ENCODE results near the gene TRIM7. TPM values are rescaled to one million over a fixed set of nuclear protein-coding genes. Genes with fewer than 3 reads are reported as not detected.

The TRIM7 gene
- total RNA-seq, 2 donors from 2014 or later, result 5.8 to 14.2 TPM

DNA sequence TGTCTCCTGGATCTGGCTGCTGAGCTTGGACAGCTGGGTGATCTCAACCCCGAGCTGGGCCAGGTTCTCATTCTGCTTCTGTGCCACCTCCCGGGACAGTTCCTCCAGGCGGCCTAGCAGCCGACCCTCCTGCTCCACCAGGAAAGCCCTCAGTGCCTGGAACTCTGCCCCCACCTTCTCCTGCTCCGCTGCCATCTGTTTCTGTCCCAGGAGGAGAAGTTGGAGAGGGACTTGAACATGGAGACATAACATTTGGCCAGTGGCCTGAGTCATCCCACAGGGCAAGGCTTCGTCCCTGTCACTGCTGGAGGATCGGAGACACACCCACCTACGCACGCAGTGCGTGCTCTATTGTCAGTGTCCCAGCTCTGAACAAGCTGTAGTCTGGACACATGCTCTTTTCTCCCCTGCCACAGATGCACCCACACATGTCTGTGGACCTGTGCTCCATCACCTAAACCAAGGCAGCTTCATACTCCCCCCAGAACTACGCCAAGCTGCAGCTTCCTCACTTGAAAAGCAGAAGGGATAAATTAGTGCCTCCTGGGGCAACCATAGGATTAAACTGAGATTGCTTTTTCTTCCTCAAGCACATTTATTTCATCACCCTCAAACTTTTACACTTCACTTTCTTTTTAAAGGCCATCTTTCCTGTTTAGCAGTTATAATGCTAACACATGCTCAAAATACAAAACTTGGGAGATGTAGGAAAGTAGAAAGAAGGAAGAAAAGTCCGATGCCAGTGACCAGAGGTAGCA is 4.9 kb downstream of the TRIM7 start:
- DNase-seq, result no peak
- intact Hi-C loops (cut with DNase I, micrococcal nuclease), result no loop called here
- no peak for ATAC-seq

DNA sequence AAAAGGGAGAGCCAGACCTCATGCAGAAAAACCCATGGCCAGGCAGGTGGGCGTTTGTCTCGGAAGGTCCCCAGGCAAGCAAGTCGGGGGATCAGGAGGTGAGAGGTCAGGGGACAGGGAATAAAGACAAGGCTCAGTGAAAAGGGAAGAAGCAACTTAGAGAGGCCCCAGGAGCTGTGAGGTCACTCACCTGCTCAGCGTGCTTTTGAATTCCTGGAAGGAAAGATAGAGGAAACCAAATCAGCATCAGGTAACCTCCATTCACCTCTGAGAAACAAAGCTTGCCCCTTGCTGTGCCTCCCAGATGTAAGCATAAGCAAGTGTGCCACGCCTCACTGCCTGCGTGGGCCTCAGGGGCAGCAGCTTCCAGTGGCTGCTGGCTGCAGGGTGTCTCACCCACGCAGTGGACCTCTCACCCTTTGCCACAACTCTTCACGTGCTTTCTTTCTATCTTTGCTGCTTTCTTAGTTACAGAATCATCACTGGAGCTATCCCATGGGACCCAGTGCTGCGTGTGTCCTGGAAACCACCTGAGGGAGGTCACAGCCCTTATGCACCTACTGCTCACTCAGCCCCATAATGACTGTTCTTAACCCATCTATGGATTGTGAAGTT is 6.0 kb downstream of the TRIM7 start:
- intact Hi-C loops (cut with DNase I, micrococcal nuclease), result no loop called here
- ATAC-seq, result no peak
- DNase-seq, result no peak

GRCh38 chr5:181198106-181198685 is 6.8 kb downstream of the TRIM7 start:
- DNase-seq (no peak), ATAC-seq (no peak)
- intact Hi-C loops (cut with DNase I, micrococcal nuclease), result no loop called here

- intact Hi-C loops (cut with DNase I, micrococcal nuclease), result no loop called here
- ATAC-seq (no peak), DNase-seq (no peak)
Observed at GRCh38 chr5:181197326-181197951, 7.6 kb downstream of the TRIM7 start.

GRCh38 chr5:181195249-181195761 is 9.7 kb downstream of the TRIM7 start:
- no peak for ATAC-seq
- no peak for DNase-seq
- intact Hi-C loops (cut with DNase I, micrococcal nuclease), result no loop called here

GRCh38 chr5:181194489-181195248 is 10.3 kb downstream of the TRIM7 start:
- DNase-seq (no peak), ATAC-seq (no peak)
- intact Hi-C loops (cut with DNase I, micrococcal nuclease), result no loop called here

GRCh38 chr5:181193656-181194055 is 11.3 kb downstream of the TRIM7 start:
- intact Hi-C loops (cut with DNase I, micrococcal nuclease), result no loop called here
- no peak for DNase-seq
- ATAC-seq, result no peak

DNA sequence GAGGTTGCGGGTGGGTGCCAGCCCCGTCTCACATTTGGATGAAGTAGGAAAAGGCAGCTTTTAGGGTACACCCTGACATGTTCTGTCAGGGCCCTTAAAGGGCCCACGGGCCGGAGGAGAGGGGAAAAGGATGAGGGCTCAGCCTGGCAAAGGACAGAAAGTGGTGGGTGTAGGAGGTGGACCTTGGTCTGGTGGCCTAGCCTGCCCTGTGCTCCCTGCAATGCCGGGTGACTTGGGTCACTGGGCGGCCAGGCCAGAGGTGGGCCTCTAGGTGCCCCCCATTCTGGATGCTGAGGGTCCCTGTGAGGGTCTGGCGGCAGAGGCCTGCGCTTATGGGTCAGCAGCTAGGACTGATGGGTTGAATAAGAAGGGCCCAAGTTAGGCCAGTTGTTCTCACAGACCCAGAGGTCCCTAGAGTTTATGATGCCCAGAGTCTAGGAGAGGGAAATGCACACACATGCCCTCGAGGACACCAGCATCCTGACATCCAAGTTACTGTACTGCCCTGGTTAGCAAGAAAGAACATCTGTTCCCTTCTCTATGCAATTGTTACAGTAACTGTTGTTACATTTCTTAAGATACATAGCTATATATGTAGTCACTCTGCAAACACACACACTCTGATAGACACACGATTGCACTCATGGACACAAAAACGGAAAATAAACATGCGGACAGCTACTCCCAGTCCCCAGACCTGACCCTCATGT is 12.5 kb downstream of the TRIM7 start:
- DNase-seq (no peak), ATAC-seq (no peak)
- intact Hi-C loops (cut with DNase I, micrococcal nuclease), result no loop called here

- ATAC-seq, result peak; percentile 81
- DNase-seq, result peak; percentile 93 to 94
- intact Hi-C loops (cut with DNase I, micrococcal nuclease), result no loop called here
Observed at GRCh38 chr5:181191526-181192336, 13.3 kb downstream of the TRIM7 start.

DNA sequence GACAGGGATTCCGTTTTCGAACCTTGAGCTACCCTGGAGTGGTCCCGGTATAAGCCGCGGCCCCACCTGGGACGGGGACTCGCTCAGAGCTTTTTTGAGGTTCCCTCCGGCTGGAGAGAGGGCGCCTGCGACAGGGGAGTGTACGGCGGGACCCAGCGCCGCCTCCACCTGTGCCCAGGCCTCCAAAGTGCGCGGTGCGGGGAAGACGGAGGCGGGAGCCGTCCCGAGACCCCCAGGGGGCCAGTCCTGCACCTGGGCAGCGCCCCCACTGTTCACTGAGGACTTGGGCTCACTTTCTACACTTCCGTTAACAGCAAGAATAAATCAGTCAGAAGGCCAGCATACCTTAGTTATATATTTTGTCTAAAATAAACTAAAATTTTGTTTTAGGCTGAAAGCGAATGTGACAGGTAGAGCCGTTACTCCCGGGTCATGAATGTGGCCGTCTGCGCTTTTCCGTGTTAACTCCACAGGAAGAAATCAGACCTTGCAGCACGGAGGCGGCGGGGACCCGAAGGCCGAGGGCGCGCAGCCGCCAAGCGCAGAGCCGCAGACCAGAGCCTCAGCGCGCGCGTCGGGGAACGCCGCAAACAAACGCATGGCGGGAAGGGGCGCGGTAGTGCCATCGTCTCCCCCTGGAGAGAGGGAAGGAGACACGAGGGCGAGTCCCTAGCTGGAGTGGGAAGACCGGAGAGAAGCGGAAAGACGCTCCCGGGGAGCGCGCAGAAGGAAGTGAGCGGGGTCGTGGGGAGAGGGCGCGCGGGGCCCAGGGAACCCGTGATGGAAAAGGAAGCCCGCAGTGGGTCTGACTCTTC is 14.1 kb downstream of the TRIM7 start:
- ATAC-seq (peak; percentile 28), DNase-seq (peak; percentile 52 to 65)
- intact Hi-C loops (cut with DNase I, micrococcal nuclease), result no loop called here

GRCh38 chr5:181189962-181190710 is 14.9 kb downstream of the TRIM7 start:
- intact Hi-C loops (cut with DNase I, micrococcal nuclease), result loop anchor here in 1 of 2 donors (10.0 kb wide), 1 partner anchor 55 kb away; the partner anchor contains the start of gene RACK1
- peak in 1 of 2 donors; percentile 59 for DNase-seq
- no peak for ATAC-seq

DNA sequence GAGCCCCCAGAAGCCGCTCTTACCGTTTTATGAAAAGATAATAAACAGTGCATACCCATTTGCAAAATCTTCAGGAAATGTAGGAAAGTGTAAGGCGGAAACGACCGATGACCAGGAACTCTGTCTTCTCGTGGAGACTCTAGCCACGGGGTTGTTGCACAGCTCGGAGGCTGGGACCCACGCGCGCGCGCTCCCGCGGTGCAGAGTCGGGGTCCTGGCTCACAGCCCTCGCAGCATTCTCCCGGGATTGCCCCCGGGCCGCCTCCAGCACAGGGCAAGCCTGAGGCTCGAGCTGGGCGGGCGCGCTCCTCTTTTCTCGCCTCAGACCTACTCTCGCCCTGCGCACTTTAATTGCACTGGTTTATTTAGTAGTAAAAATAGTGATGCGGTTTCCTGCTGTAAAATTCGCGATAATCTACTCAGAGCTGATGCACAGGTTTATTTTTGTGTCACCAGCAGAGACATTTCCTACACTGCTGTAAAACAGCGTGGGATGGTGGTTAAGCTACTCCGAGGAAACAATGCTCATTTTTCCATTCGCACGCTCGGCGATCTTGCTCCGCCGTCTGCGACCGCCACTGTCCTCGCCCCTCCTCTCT is 15.5 kb downstream of the TRIM7 start:
- ATAC-seq (peak; percentile 12), DNase-seq (peak in 1 of 2 donors; percentile 59)
- intact Hi-C loops (cut with DNase I, micrococcal nuclease), result loop anchor here in 1 of 2 donors (10.0 kb wide), 1 partner anchor 55 kb away; the partner anchor contains the start of gene RACK1

- DNase-seq, result peak; percentile 64 to 71
- peak; percentile 9 for ATAC-seq
- intact Hi-C loops (cut with DNase I, micrococcal nuclease), result loop anchor here in 1 of 2 donors (10.0 kb wide), 1 partner anchor 56 kb away; the partner anchor contains the start of gene RACK1
Observed at GRCh38 chr5:181188700-181189362, 16.2 kb downstream of the TRIM7 start.

DNA sequence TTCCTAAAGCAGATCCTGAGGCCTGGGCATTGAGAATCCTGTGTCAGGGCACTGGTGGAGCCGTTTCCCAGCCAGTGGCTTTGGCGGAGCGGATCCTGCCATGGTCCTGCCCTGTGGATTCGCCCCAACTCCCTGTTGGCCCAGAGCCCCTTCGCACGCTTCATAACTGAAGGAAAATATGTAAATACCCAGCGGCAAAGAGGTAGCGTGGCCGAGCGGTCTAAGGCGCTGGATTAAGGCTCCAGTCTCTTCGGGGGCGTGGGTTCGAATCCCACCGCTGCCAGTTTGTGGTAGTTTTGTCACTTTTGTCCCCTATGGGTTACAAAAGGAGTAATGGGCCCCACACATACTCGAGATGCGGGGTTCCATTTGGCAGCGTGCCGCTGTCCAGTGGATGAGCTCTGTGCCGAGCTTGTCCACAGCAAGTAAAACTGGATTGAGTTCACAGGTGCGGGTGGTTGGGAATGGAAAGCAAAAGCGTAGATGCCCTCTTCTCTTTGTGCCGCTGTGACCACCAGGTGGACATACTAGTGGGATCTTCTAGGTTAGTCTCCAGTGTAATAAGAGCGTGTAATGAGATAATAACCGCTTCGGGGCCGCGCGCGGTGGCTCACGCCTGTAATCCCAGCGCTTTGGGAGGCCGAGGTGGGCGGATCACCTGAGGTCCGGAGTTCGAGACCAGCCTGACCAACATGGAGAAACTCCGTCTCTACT is 17.3 kb downstream of the TRIM7 start:
- intact Hi-C loops (cut with DNase I, micrococcal nuclease), result loop anchor here in 1 of 2 donors (10.0 kb wide), 1 partner anchor 57 kb away; the partner anchor contains the start of gene RACK1
- peak; percentile 66 to 69 for DNase-seq
- no peak for ATAC-seq
